ENCODE data around the gene CDX1. TPM values are rescaled to one million over a fixed set of nuclear protein-coding genes. Genes with fewer than 3 reads are reported as not detected.

CDX1 gene
- total RNA-seq, 1 donor from 2014 or later = 0.43 TPM

DNA sequence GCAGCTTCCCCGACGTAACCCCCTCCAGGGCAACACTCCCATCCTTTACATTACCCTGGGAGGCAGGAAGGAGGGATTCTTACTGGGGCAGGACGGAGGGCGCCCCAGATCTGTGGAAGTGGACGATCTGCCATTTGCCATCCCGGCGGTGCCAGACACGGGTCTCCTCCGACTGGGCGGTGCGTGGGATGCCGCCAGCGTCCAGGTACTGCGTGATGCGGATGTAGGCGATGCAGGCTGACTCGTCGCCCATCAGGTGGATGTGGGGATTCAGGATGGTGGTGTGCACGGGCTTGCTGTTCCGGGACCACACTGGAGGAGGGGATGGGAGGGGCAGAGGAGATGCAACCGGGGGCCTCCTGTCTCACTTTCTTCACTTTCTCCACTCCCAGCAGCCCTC lies 56.3 kb downstream of the CDX1 start:
- Mint-ChIP-seq H3K27ac (no peak overlapping the region), H3K4me3 (ENCODE audit: low read depth) (no peak overlapping the region), H3K36me3 (ENCODE audit: insufficient read depth) (no peaks in the 10 kb centered on the region), H3K27me3 (peaks cover 17% of the 10 kb centered on the region), H3K9me3 (ENCODE audit: low read depth) (no peaks in the 10 kb centered on the region), H3K4me1 (ENCODE audit: low read depth) (no peaks in the 10 kb centered on the region)
- TF ChIP-seq, protein P1, sequence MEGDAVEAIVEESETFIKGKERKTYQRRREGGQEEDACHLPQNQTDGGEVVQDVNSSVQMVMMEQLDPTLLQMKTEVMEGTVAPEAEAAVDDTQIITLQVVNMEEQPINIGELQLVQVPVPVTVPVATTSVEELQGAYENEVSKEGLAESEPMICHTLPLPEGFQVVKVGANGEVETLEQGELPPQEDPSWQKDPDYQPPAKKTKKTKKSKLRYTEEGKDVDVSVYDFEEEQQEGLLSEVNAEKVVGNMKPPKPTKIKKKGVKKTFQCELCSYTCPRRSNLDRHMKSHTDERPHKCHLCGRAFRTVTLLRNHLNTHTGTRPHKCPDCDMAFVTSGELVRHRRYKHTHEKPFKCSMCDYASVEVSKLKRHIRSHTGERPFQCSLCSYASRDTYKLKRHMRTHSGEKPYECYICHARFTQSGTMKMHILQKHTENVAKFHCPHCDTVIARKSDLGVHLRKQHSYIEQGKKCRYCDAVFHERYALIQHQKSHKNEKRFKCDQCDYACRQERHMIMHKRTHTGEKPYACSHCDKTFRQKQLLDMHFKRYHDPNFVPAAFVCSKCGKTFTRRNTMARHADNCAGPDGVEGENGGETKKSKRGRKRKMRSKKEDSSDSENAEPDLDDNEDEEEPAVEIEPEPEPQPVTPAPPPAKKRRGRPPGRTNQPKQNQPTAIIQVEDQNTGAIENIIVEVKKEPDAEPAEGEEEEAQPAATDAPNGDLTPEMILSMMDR (IDR thresholded peaks at IDR 0.05; ENCODE audit: unreplicated experiment) = no peak
- DNase-seq (ENCODE audit: low spot score, unreplicated experiment) = no peak

DNA sequence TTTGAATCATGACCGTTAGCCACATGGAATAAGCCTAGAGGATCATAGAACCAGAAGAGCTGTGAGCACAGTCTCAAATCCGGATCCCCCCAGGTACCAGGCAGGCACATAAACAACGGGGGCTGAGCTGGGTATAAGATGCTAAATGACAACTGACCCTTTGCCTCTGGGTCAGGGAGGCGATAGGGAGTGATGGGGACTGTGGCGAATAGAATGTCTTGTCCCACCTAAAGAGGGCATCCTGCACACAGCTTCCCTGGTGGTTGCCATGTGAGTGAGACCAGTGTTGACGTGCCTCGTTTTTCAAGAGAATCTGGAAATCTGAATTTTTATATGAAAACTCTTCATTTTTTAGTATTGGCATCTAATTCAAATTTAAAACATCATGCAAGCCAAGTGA lies 56.9 kb downstream of the CDX1 start:
- no peaks in the 10 kb centered on the region for H3K4me1 Mint-ChIP-seq (ENCODE audit: low read depth)
- no peak for DNase-seq (ENCODE audit: low spot score, unreplicated experiment)
- H3K4me3 Mint-ChIP-seq (ENCODE audit: low read depth) = no peak overlapping the region
- H3K36me3 Mint-ChIP-seq (ENCODE audit: insufficient read depth) = no peaks in the 10 kb centered on the region
- H3K9me3 Mint-ChIP-seq (ENCODE audit: low read depth) = no peaks in the 10 kb centered on the region
- TF ChIP-seq, protein P1 (IDR thresholded peaks at IDR 0.05; ENCODE audit: unreplicated experiment) = no peak
- H3K27ac Mint-ChIP-seq = no peak overlapping the region
- H3K27me3 Mint-ChIP-seq = peaks cover 14% of the 10 kb centered on the region

DNA sequence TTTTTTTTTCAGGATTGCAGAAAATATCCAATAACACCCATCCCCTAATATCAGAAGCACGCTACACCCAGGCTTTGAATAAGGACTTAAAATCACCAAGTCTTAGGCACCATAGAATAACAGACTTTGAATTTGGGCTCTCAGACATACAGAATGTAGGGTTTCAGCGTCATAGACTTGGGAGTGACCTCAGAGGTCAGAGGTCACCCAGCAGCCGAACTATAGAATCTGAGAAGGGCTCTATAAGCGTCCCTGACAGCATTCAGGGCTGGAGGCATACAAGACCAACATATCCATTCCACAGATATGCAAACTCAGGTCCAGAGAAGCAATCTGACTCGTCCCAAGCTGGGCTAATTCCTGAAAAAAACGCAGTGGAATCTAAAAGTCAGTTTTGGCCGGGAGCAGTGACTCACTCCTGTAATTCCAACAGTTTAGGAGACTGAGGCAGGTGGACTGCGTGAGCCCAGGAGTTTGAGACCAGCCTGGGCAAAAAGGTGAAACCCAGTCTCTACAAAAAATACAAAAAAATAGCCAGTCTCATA lies 58.0 kb downstream of the CDX1 start:
- TF ChIP-seq, protein P1 (IDR thresholded peaks at IDR 0.05; ENCODE audit: unreplicated experiment) = no peak
- H3K27ac Mint-ChIP-seq = no peak overlapping the region
- H3K27me3 Mint-ChIP-seq = peaks cover 14% of the 10 kb centered on the region
- H3K9me3 Mint-ChIP-seq (ENCODE audit: low read depth) = no peaks in the 10 kb centered on the region
- H3K36me3 Mint-ChIP-seq (ENCODE audit: insufficient read depth) = no peaks in the 10 kb centered on the region
- H3K4me3 Mint-ChIP-seq (ENCODE audit: low read depth) = no peak overlapping the region
- H3K4me1 Mint-ChIP-seq (ENCODE audit: low read depth) = no peaks in the 10 kb centered on the region
- no peak for DNase-seq (ENCODE audit: low spot score, unreplicated experiment)

DNA sequence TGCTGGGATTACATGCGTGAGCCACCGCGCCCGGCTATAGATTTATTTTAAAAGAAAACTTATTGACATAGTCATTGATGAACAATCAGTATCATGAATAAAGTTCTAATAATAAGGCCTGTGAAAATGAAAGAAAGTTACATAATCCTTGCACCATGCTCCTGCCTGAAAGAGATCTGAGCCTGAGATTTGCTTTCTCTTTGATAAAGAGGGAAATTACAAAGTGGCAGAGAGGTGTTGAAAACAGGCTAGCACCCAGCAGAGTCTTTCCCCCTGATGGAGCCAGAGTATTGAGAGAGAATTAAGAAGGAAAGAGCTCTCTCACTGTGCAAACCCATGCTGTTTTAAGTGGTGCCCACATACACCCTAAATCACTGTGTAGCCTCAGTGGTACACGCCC lies 60.5 kb downstream of the CDX1 start:
- no peaks in the 10 kb centered on the region for H3K36me3 Mint-ChIP-seq (ENCODE audit: insufficient read depth)
- H3K27ac Mint-ChIP-seq = no peak overlapping the region
- no peak for DNase-seq (ENCODE audit: low spot score, unreplicated experiment)
- no peaks in the 10 kb centered on the region for H3K4me1 Mint-ChIP-seq (ENCODE audit: low read depth)
- H3K4me3 Mint-ChIP-seq (ENCODE audit: low read depth) = no peak overlapping the region
- TF ChIP-seq, protein P1 (IDR thresholded peaks at IDR 0.05; ENCODE audit: unreplicated experiment) = no peak
- no peaks in the 10 kb centered on the region for H3K9me3 Mint-ChIP-seq (ENCODE audit: low read depth)
- peaks cover 1% of the 10 kb centered on the region for H3K27me3 Mint-ChIP-seq

DNA sequence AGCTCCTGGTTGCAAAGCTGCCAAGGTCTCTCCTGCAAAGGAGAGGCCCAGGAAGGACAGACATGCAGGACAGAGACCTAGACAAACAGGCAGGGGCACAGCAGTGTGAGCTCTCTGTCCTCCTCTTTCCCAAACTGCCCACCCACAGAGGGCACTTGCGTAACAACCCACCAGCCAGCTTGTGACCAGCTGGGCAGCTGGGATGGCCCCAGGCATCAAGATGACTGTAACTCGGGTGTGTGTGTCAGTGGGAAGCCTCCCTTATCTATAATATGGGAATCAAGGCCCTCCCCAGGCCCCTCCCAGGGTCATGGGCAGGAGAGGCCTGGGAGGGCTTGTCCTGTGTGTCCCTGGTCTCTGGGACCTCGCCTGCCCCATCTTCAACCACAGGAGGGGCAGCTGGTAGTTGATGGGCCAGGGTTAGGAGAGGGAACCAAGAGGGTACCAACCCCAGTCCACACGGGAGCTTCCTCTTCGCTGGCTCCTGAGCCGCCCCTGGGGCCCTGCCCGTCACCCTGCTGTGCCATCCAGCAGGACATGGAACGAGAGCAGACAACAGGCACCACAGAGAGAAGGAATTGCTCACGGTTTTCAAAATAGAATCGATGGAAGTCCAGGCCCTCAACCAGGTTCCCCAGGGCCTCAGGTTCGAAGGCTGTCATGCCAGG lies 61.2 kb downstream of the CDX1 start:
- Mint-ChIP-seq H3K4me3 (ENCODE audit: low read depth) (no peak overlapping the region), H3K27ac (no peak overlapping the region), H3K9me3 (ENCODE audit: low read depth) (no peaks in the 10 kb centered on the region), H3K27me3 (no peaks in the 10 kb centered on the region), H3K36me3 (ENCODE audit: insufficient read depth) (no peaks in the 10 kb centered on the region), H3K4me1 (ENCODE audit: low read depth) (no peaks in the 10 kb centered on the region)
- no peak for DNase-seq (ENCODE audit: low spot score, unreplicated experiment)
- TF ChIP-seq, protein P1 (IDR thresholded peaks at IDR 0.05; ENCODE audit: unreplicated experiment) = no peak

Measured in progenitor cell of endocrine pancreas (in vitro differentiated cells).